BJ (cell line): ENCODE measurements around the gene CCDC71. TPM values are rescaled to one million over a fixed set of nuclear protein-coding genes. Genes with fewer than 3 reads are reported as not detected.

Experiments used
- CTCF ChIA-PET: fragments of 350-600 bp; formaldehyde crosslinking; extraction: SDS; loops from one replicate; lab custom pipeline; 2021; ENCODE audit warnings: antibody characterized with exemption, inconsistent platforms; lab: Yijun Ruan, JAX
- POLR2A ChIA-PET: fragments of 300-600 bp; sonication (Branson Sonifier 250); formaldehyde crosslinking; extraction: SDS; loops from one replicate; lab custom pipeline; 2021; ENCODE audit warnings: antibody characterized with exemption; lab: Charles Lee
- DNase-seq: peaks from one replicate; pipeline ENCODE4 v3.0.0-alpha.2; 2011; ENCODE audit warnings: low read depth
- H3K27me3 ChIP-seq: 2 replicates; pipeline ENCODE4 v1.6.0; 2011; ENCODE audit warnings: low read length; ENCODE audit not compliant: control insufficient read depth, insufficient read depth
- H3K36me3 ChIP-seq: 2 replicates; pipeline ENCODE4 v1.5.1; 2011; ENCODE audit warnings: low read length; ENCODE audit not compliant: control insufficient read depth, insufficient read depth
- H3K4me3 ChIP-seq: 2 replicates; pipeline ENCODE4 v1.5.1; 2011; ENCODE audit warnings: low read depth, mild to moderate bottlenecking, control low read depth, low read length
- CTCF ChIP-seq: IDR thresholded peaks from 2 replicates; pipeline ENCODE4 v1.5.1; 2011; ENCODE audit warnings: low read depth, mild to moderate bottlenecking, control low read depth, inconsistent platforms, low read length, moderate library complexity; ENCODE audit not compliant: insufficient read depth
- polyA plus RNA-seq: library from polyadenylated mRNA; depleted of rRNA; stranded (reverse); fragments of >200 nt; gene quantifications from 2 replicates; pipeline ENCODE4 v1.2.3, GENCODE V29; 2011

CCDC71 gene
- polyA plus RNA-seq, 1 experiment = 33.3 TPM

DNA sequence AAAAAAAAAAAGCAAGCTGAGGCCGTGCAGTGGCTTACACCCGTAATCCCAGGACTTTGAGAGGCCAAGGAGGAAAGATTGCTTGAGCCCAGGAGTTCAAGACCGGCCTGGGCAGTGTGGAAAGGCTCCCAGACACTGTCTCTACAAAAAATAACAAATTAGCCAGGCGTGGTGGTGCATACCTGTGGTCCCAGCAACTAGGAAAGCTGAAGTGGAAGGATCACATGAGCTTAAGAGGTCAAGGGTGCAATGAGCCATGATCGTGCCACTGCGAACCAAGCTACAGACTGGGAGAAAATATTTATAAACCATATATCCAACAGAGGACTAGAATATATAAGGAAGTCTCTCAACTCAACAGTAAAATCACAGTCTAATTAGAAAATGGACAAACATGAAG is 15.2 kb upstream of the CCDC71 start:
- Histone ChIP-seq H3K4me3 (no peak overlapping the region), H3K27me3 (no peaks in the 10 kb centered on the region), H3K36me3 (no peaks in the 10 kb centered on the region)
- POLR2A ChIA-PET = interaction anchor here (0.7 kb wide), 1 partner anchor 156 kb away, joined by 6 read pairs; no protein-coding TSS in a partner anchor
- CTCF ChIA-PET = interaction anchor here (4.1 kb wide), 1 partner anchor 11 kb away, joined by 25 read pairs; the partner anchor contains the start of gene KLHDC8B
- no peak for DNase-seq
- no peak for TF ChIP-seq CTCF

GRCh38 chr3:49180116-49180515 is 14.0 kb upstream of the CCDC71 start:
- H3K4me3 ChIP-seq = no peak overlapping the region
- ChIA-PET CTCF (interaction anchor here (1.2 to 4.1 kb wide), 2 partner anchors 9 to 359 kb away, joined by 4 to 25 read pairs; partner anchors contain the start of gene KLHDC8B), POLR2A (no interaction called here)
- DNase-seq = no peak
- H3K27me3 ChIP-seq = no peaks in the 10 kb centered on the region
- H3K36me3 ChIP-seq = peaks cover 4% of the 10 kb centered on the region
- no peak for TF ChIP-seq CTCF

- TF ChIP-seq CTCF = no peak
- POLR2A ChIA-PET = no interaction called here
Observed at GRCh38 chr3:49177073-49177472, 10.9 kb upstream of the CCDC71 start.

GRCh38 chr3:49175530-49175929 is 9.4 kb upstream of the CCDC71 start:
- ChIA-PET POLR2A (no interaction called here), CTCF (no interaction called here)
- Histone ChIP-seq H3K4me3 (no peak overlapping the region), H3K27me3 (no peaks in the 10 kb centered on the region), H3K36me3 (peaks cover 15% of the 10 kb centered on the region)
- TF ChIP-seq CTCF = no peak
- DNase-seq = no peak

More at GRCh38 chr3:49177073-49177472, 10.9 kb upstream of the CCDC71 start:
- DNase-seq = no peak
- CTCF ChIA-PET = no interaction called here
- no peaks in the 10 kb centered on the region for H3K27me3 ChIP-seq
- H3K4me3 ChIP-seq = no peak overlapping the region
- peaks cover 15% of the 10 kb centered on the region for H3K36me3 ChIP-seq

DNA sequence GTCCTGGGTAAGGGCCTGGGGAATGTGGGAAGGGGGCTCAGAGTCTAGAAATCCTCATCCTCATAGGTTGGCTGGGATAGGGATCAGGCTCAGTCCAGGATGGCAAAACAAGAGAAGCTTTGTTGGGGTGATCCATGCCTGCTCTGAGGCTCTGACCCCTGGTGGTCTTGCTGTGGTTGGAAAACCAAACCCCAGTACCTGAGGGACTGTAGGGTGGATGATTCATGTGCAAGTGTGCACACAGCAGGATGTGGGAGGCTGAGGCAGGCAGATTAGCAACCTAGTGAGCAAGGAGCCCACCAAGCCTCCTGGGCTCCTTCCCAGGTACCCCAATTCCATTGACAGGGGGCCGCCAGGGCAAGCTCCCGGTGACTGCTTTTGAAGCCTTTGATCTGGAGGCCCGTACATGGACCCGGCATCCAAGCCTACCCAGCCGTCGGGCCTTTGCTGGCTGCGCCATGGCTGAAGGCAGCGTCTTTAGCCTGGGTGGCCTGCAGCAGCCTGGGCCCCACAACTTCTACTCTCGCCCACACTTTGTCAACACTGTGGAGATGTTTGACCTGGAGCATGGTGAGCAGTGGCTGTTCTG is 8.4 kb upstream of the CCDC71 start:
- no peak for TF ChIP-seq CTCF
- Histone ChIP-seq H3K27me3 (no peaks in the 10 kb centered on the region), H3K36me3 (peaks cover 15% of the 10 kb centered on the region), H3K4me3 (no peak overlapping the region)
- no peak for DNase-seq
- ChIA-PET CTCF (no interaction called here), POLR2A (no interaction called here)
